Upper lobe of right lung (tissue), 1 donor: ENCODE results near the gene UBE2I. TPM values are rescaled to one million over a fixed set of nuclear protein-coding genes. Genes with fewer than 3 reads are reported as not detected.

ENCODE experiments used
- ATAC-seq: fragments of 200-7000 bp; cut with Tn5 transposase; one replicate; pipeline ENCODE4 v1.9.1; 2020; ENCODE audit warnings: mild to moderate bottlenecking, moderate library complexity
- DNase-seq: peaks from one replicate; pipeline ENCODE4 v3.0.0-alpha.2; 2020
- H3K27ac ChIP-seq: fragments of 200-600 bp; one replicate; pipeline ENCODE4 v1.8.0; 2022
- H3K27me3 ChIP-seq: fragments of 200-600 bp; one replicate; pipeline ENCODE4 v1.8.0; 2022; ENCODE audit warnings: mild to moderate bottlenecking
- H3K36me3 ChIP-seq: fragments of 200-600 bp; one replicate; pipeline ENCODE4 v1.8.0; 2022
- H3K4me1 ChIP-seq: fragments of 200-600 bp; one replicate; pipeline ENCODE4 v1.8.0; 2022
- H3K4me3 ChIP-seq: fragments of 200-600 bp; one replicate; pipeline ENCODE4 v1.8.0; 2022; ENCODE audit warnings: mild to moderate bottlenecking
- H3K9me3 ChIP-seq: fragments of 200-600 bp; one replicate; pipeline ENCODE4 v1.8.0; 2022
- CTCF ChIP-seq: fragments of 200-600 bp; IDR thresholded peaks from one replicate; pipeline ENCODE4 v1.8.0; 2022; ENCODE audit warnings: antibody characterized with exemption
- intact Hi-C: fragments of 100-400 bp; cut with DNase I; formaldehyde crosslinking; loops from one replicate; pipeline ENCODE4 v1.11.0; 2022
- total RNA-seq: library from RNA; stranded (reverse); fragmentation: NEBNext Ultra II Directional; extraction: Animal tissue kit (Norgen Biotek cat#: 25700); gene quantifications from one replicate; pipeline ENCODE4 v1.2.1, GENCODE V29; 2021
- donor health status: DM: no; HTN: yes; CAD: no; lungs with severe emphysema.

Gene UBE2I
- total RNA-seq, 1 donor from 2014 or later: 95.6 TPM

GRCh38 chr16:1346422-1347285, 37.2 kb downstream of the UBE2I start:
- no peak for DNase-seq
- intact Hi-C loops: no loop called here
- Histone ChIP-seq H3K36me3 (peaks cover 23% of the 10 kb centered on the region), H3K4me1 (peaks cover 17% of the 10 kb centered on the region), H3K27ac (no peak overlapping the region), H3K27me3 (no peaks in the 10 kb centered on the region), H3K4me3 (no peak overlapping the region), H3K9me3 (no peaks in the 10 kb centered on the region)
- ATAC-seq: no peak
- TF ChIP-seq CTCF: no peak

GRCh38 chr16:1347286-1347855, 37.9 kb downstream of the UBE2I start:
- peaks cover 23% of the 10 kb centered on the region for H3K36me3 ChIP-seq
- DNase-seq: no peak
- intact Hi-C loops: no loop called here
- no peaks in the 10 kb centered on the region for H3K27me3 ChIP-seq
- H3K4me3 ChIP-seq: no peak overlapping the region
- peaks cover 15% of the 10 kb centered on the region for H3K4me1 ChIP-seq
- H3K9me3 ChIP-seq: no peaks in the 10 kb centered on the region
- H3K27ac ChIP-seq: no peak overlapping the region
- ATAC-seq: no peak
- no peak for TF ChIP-seq CTCF

- H3K9me3 ChIP-seq: no peaks in the 10 kb centered on the region
- intact Hi-C loops: no loop called here
These were observed 38.5 kb downstream of the UBE2I start for GRCh38 chr16:1347962-1348361.

GRCh38 chr16:1348441-1348840, 39.0 kb downstream of the UBE2I start:
- no peak for DNase-seq
- Histone ChIP-seq H3K4me1 (peaks cover 15% of the 10 kb centered on the region), H3K9me3 (no peaks in the 10 kb centered on the region), H3K4me3 (no peak overlapping the region), H3K27ac (no peak overlapping the region), H3K27me3 (no peaks in the 10 kb centered on the region), H3K36me3 (peaks cover 23% of the 10 kb centered on the region)
- intact Hi-C loops: no loop called here
- TF ChIP-seq CTCF: no peak
- no peak for ATAC-seq

More at GRCh38 chr16:1347962-1348361, 38.5 kb downstream of the UBE2I start:
- no peak for TF ChIP-seq CTCF
- no peak for DNase-seq
- Histone ChIP-seq H3K4me3 (no peak overlapping the region), H3K27ac (no peak overlapping the region), H3K27me3 (no peaks in the 10 kb centered on the region), H3K4me1 (peaks cover 18% of the 10 kb centered on the region), H3K36me3 (peaks cover 23% of the 10 kb centered on the region)
- no peak for ATAC-seq

GRCh38 chr16:1348926-1349325, 39.5 kb downstream of the UBE2I start:
- H3K4me3 ChIP-seq: no peak overlapping the region
- DNase-seq: no peak
- no peaks in the 10 kb centered on the region for H3K27me3 ChIP-seq
- peaks cover 15% of the 10 kb centered on the region for H3K4me1 ChIP-seq
- TF ChIP-seq CTCF: no peak
- ATAC-seq: no peak
- intact Hi-C loops: no loop called here
- H3K27ac ChIP-seq: no peak overlapping the region
- H3K36me3 ChIP-seq: peaks cover 23% of the 10 kb centered on the region
- H3K9me3 ChIP-seq: no peaks in the 10 kb centered on the region
